ENCODE data around the gene FBLN5.
"Not testable (repeated sequence)": the region's sequence is repeated elsewhere in the genome, so short reads cannot be mapped to it uniquely, and the experiment has no call there.

FBLN5 gene

GRCh38 chr14:91902336-91902735 is 45.2 kb downstream of the FBLN5 start:
- ChIA-PET CTCF (no interaction called here), POLR2A (no interaction called here)
- DNase-seq (ENCODE audit: extremely low spot score): no peak
- no peak for TF ChIP-seq CTCF (IDR thresholded peaks at IDR 0.05; ENCODE audit: control extremely low read depth, extremely low read depth, low read depth, missing control alignments)

DNA sequence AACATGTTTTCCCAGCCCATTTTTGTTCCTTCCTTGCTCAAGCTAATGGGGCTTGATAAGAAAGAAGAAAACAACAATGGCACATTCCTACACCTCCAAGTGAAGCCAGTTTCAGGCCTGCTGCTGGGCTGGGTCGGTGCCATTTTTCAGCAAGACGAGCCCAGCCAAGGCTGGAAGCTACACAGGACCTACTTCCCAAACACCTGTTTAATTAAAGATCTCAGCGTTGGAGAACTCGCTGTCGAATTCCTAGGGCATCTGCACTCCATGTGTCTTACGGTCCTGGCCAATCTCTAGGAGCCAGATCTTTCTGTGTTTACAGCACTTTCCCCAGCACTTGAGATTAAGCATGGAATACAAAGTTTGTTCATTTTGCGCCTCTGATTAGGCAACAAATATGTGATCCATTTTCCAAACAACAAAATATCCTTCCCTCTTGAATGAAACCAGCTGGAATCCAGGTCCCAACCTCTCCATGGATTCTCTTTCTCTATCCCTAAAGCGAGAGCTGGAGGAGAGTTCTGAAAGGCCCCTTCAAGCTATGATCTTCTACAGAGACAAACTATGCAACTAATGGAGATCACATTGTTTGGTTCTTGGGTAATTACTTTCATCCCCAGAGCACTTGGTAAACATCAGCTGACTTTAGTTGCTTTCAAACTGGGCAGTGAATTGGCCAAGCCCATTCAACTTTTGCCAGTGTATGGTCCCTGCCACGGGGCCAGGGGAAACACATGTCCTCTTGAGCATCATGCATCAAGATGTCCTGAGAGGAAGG is 45.9 kb downstream of the FBLN5 start:
- ChIA-PET CTCF (no interaction called here), POLR2A (no interaction called here)
- no peak for TF ChIP-seq CTCF (IDR thresholded peaks at IDR 0.05; ENCODE audit: control extremely low read depth, extremely low read depth, low read depth, missing control alignments)
- DNase-seq (ENCODE audit: extremely low spot score): no peak

DNA sequence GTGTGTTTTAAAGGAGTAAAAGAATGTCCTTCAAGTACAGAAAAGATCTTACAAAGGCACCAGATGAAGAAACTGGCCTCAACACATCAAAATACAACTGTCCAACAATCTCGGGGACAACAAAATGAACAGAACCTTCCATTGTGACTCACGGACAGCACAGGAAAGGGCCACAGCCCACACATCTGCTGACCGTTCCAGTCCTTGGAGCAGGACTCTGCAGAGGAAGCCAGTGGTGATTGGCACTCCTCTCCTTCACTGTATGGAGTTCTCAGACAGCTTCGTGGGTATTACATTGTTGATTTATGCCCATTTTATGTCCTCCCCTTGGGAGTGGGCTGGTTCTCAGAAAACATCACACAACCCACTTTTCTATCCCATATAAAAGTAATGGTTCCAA is 47.7 kb downstream of the FBLN5 start:
- TF ChIP-seq CTCF (IDR thresholded peaks at IDR 0.05; ENCODE audit: control extremely low read depth, extremely low read depth, low read depth, missing control alignments): no peak
- POLR2A ChIA-PET: no interaction called here
- no peak for DNase-seq (ENCODE audit: extremely low spot score)
- CTCF ChIA-PET: interaction anchor here (1.0 to 1.6 kb wide), 3 partner anchors 9 to 250 kb away, joined by 3 to 4 read pairs (median 3); no protein-coding TSS in a partner anchor

GRCh38 chr14:91899213-91899612 is 48.3 kb downstream of the FBLN5 start:
- no peak for DNase-seq (ENCODE audit: extremely low spot score)
- TF ChIP-seq CTCF (IDR thresholded peaks at IDR 0.05; ENCODE audit: control extremely low read depth, extremely low read depth, low read depth, missing control alignments): no peak
- POLR2A ChIA-PET: no interaction called here
- CTCF ChIA-PET: interaction anchor here (0.8 to 1.6 kb wide), 4 partner anchors 8 to 249 kb away, joined by 3 to 4 read pairs (median 3); no protein-coding TSS in a partner anchor

- DNase-seq (ENCODE audit: extremely low spot score): no peak
- TF ChIP-seq CTCF (IDR thresholded peaks at IDR 0.05; ENCODE audit: control extremely low read depth, extremely low read depth, low read depth, missing control alignments): no peak
- ChIA-PET CTCF (interaction anchor here (0.7 to 0.9 kb wide), 3 partner anchors 11 to 66 kb away, joined by 3 to 5 read pairs (median 3); no protein-coding TSS in a partner anchor), POLR2A (no interaction called here)
These were observed 49.1 kb downstream of the FBLN5 start for GRCh38 chr14:91898372-91898771.

DNA sequence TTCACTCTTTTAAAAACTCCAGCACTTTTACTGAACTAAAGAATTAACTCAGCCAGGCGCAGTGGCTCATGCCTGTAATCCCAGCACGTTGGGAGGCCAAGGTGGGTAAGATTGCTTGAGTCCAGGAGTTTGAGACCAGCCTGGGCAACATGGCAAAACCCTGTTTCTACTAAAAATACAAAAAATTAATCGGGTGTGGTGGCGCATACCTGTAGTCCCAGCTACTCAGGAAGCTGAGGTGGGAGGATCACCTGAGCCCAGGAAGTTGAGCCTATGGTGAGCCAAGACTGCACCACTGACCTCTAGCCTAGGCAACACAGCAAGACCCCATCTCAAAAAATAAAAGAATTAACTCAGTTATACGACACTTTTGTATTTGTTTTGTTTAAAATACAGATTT is 49.8 kb downstream of the FBLN5 start:
- DNase-seq (ENCODE audit: extremely low spot score); POLR2A ChIA-PET: not testable (repeated sequence)
- CTCF ChIA-PET: interaction anchor here (0.9 kb wide), 1 partner anchor 11 kb away, joined by 3 read pairs; no protein-coding TSS in a partner anchor

- CTCF ChIA-PET: interaction anchor here (0.8 kb wide), 1 partner anchor 14 kb away, joined by 3 read pairs; no protein-coding TSS in a partner anchor
- TF ChIP-seq CTCF (IDR thresholded peaks at IDR 0.05; ENCODE audit: control extremely low read depth, extremely low read depth, low read depth, missing control alignments): no peak
- POLR2A ChIA-PET: no interaction called here
- DNase-seq (ENCODE audit: extremely low spot score): no peak
These were observed 50.3 kb downstream of the FBLN5 start for GRCh38 chr14:91897106-91897701.

Measured in GM10248 (cell line).